IMR-90 (cell line): ENCODE measurements around the gene TENM3. TPM values are rescaled to one million over a fixed set of nuclear protein-coding genes. Genes with fewer than 3 reads are reported as not detected.

Source experiments
- ATAC-seq: fragments of 200-7000 bp; cut with Tn5 transposase; 2 replicates; pipeline ENCODE4 v1.9.1; 2020; ENCODE audit warnings: low read depth, mild to moderate bottlenecking, moderate library complexity
- BruUV-seq: library from RNA; stranded (reverse); fragments of 400-500 nt; replicated peaks from 2 replicates; lab custom pipeline; 2021; lab: Mats Ljungman, UMichigan
- CTCF ChIA-PET: fragments of 300-600 bp; formaldehyde crosslinking; extraction: SDS; loops from one replicate; lab custom pipeline; 2021; ENCODE audit warnings: antibody characterized with exemption; lab: Yijun Ruan, JAX
- POLR2A ChIA-PET: fragments of 300-600 bp; sonication (Branson Sonifier 250); formaldehyde crosslinking; loops from one replicate; lab custom pipeline; 2022; ENCODE audit warnings: antibody characterized with exemption; ENCODE audit not compliant: unreplicated experiment; lab: Charles Lee
- DNase-seq: peaks from one replicate; pipeline ENCODE4 v3.0.0; 2013
- H2AFZ ChIP-seq: replicated peaks from 2 replicates; pipeline ENCODE3; 2013; ENCODE audit warnings: low read length, mild to moderate bottlenecking; ENCODE audit not compliant: poor library complexity
- H2AK5ac ChIP-seq: 2 replicates; pipeline ENCODE4 v1.6.1; 2013; ENCODE audit warnings: low read depth, low read length, inconsistent platforms
- H2AK9ac ChIP-seq: replicated peaks from 2 replicates; pipeline ENCODE3; 2013; ENCODE audit warnings: mild to moderate bottlenecking, low read depth, low read length, moderate library complexity; ENCODE audit not compliant: poor library complexity
- H2BK120ac ChIP-seq: 2 replicates; pipeline ENCODE4 v1.6.1; 2013; ENCODE audit warnings: low read depth, low read length, inconsistent platforms
- H2BK15ac ChIP-seq: 3 replicates; pipeline ENCODE4 v1.6.1; 2013; ENCODE audit warnings: low read depth, low read length, inconsistent platforms
- H2BK20ac ChIP-seq: 2 replicates; pipeline ENCODE4 v1.6.1; 2013; ENCODE audit warnings: low read depth, mild to moderate bottlenecking, inconsistent platforms, low read length, moderate library complexity
- H2BK5ac ChIP-seq: 2 replicates; pipeline ENCODE4 v1.6.1; 2013; ENCODE audit warnings: mild to moderate bottlenecking, low read depth, low read length, inconsistent platforms; ENCODE audit not compliant: poor library complexity, severe bottlenecking
- H3K14ac ChIP-seq: replicated peaks from 2 replicates; pipeline ENCODE4 v1.6.1; 2013; ENCODE audit warnings: low read depth, low read length, inconsistent platforms
- H3K18ac ChIP-seq: 2 replicates; pipeline ENCODE4 v1.6.1; 2013; ENCODE audit warnings: low read depth, low read length, control low read depth
- H3K23ac ChIP-seq: 2 replicates; pipeline ENCODE4 v1.6.1; 2013; ENCODE audit warnings: low read depth, low read length, inconsistent platforms
- H3K27ac ChIP-seq: 2 replicates; pipeline ENCODE4 v1.5.1; 2013; ENCODE audit warnings: mild to moderate bottlenecking, control low read depth, low read length; ENCODE audit not compliant: insufficient read depth
- H3K27me3 ChIP-seq: 2 replicates; pipeline ENCODE4 v1.6.1; 2013; ENCODE audit warnings: low read length; ENCODE audit not compliant: control insufficient read depth, insufficient read depth
- H3K36me3 ChIP-seq: 2 replicates; pipeline ENCODE4 v1.6.1; 2013; ENCODE audit warnings: low read length, mixed read lengths; ENCODE audit not compliant: control insufficient read depth, insufficient read depth
- H3K4ac ChIP-seq: 2 replicates; pipeline ENCODE4 v1.6.1; 2013; ENCODE audit warnings: low read depth, low read length, inconsistent platforms
- H3K4me1 ChIP-seq: 2 replicates; pipeline ENCODE4 v1.6.1; 2013; ENCODE audit warnings: low read length, mixed read lengths; ENCODE audit not compliant: control insufficient read depth, insufficient read depth
- H3K4me2 ChIP-seq: 2 replicates; pipeline ENCODE4 v1.6.1; 2013; ENCODE audit warnings: low read depth, mild to moderate bottlenecking, control low read depth, low read length, moderate library complexity
- H3K4me3 ChIP-seq: 2 replicates; pipeline ENCODE4 v1.5.1; 2013; ENCODE audit warnings: low read depth, mild to moderate bottlenecking, control low read depth, low read length, moderate library complexity; ENCODE audit not compliant: insufficient read depth
- H3K56ac ChIP-seq: 2 replicates; pipeline ENCODE4 v1.6.1; 2013; ENCODE audit warnings: low read length, inconsistent platforms; ENCODE audit not compliant: insufficient read depth; ENCODE audit errors: extremely low read depth
- H3K79me1 ChIP-seq, 2 experiments: 2 replicates each; pipeline ENCODE4 v1.6.1; 2013; ENCODE audit warnings: low read length in 2 of 2, inconsistent platforms in 1 of 2, low read depth in 1 of 2
- H3K9ac ChIP-seq: 2 replicates; pipeline ENCODE4 v1.6.1; 2013; ENCODE audit warnings: low read depth, low read length, control low read depth
- H3K9me1 ChIP-seq: 2 replicates; pipeline ENCODE4 v1.6.1; 2013; ENCODE audit warnings: low read length, inconsistent platforms; ENCODE audit not compliant: insufficient read depth
- H3K9me3 ChIP-seq: 2 replicates; pipeline ENCODE4 v1.6.1; 2013; ENCODE audit warnings: low read length; ENCODE audit not compliant: control insufficient read depth, insufficient read depth
- H4K20me1 ChIP-seq: 2 replicates; pipeline ENCODE4 v1.6.1; 2013; ENCODE audit warnings: low read length, inconsistent platforms; ENCODE audit not compliant: insufficient read depth
- H4K5ac ChIP-seq: 2 replicates; pipeline ENCODE4 v1.6.1; 2013; ENCODE audit warnings: mild to moderate bottlenecking, low read depth, low read length, control low read depth
- H4K8ac ChIP-seq, 2 experiments: 2 replicates each; pipeline ENCODE4 v1.6.1; 2013; ENCODE audit warnings: low read depth in 2 of 2, low read length in 2 of 2, control low read depth in 1 of 2, inconsistent platforms in 1 of 2
- H4K91ac ChIP-seq: 2 replicates; pipeline ENCODE4 v1.6.1; 2013; ENCODE audit warnings: low read depth, low read length, inconsistent platforms; ENCODE audit not compliant: insufficient read depth
- CHD1 ChIP-seq: IDR thresholded peaks from 2 replicates; pipeline ENCODE4 v1.6.1; 2012; ENCODE audit warnings: low read depth, low read length, improper control_type of control experiment
- FOS ChIP-seq: fragments of 150-350 bp; IDR thresholded peaks from 2 replicates; pipeline ENCODE4 v1.6.1; 2016; ENCODE audit warnings: low read depth, low read length
- MXI1 ChIP-seq: IDR thresholded peaks from 2 replicates; pipeline ENCODE4 v1.6.1; 2012; ENCODE audit warnings: low read depth, mild to moderate bottlenecking, low read length, moderate library complexity, borderline replicate concordance
- NFE2L2 ChIP-seq: fragments of 150-350 bp; IDR thresholded peaks from 2 replicates; pipeline ENCODE4 v1.6.1; 2016; ENCODE audit warnings: low read depth, mild to moderate bottlenecking, low read length
- POLR2A ChIP-seq: IDR thresholded peaks from 2 replicates; pipeline ENCODE4 v1.6.1; 2012; ENCODE audit warnings: mild to moderate bottlenecking, low read depth, low read length
- RAD21 ChIP-seq: IDR thresholded peaks from 2 replicates; pipeline ENCODE4 v1.6.1; 2012; ENCODE audit warnings: low read length, improper control_type of control experiment
- RCOR1 ChIP-seq: IDR thresholded peaks from 2 replicates; pipeline ENCODE4 v1.6.1; 2012; ENCODE audit warnings: mild to moderate bottlenecking, low read length, improper control_type of control experiment; ENCODE audit not compliant: insufficient replicate concordance
- WGBS, 2 experiments: methylation state at CpG; one replicate each; pipeline versions ENCODE4 v1.1.5 to v1.1.7; 2013; ENCODE audit warnings: missing lambda C conversion rate in 2 of 2; ENCODE audit not compliant: insufficient read length in 1 of 2; ENCODE audit errors: extremely low coverage in 2 of 2; 5-methylcytosine and 5-hydroxymethylcytosine counted together
- dilution Hi-C: fragments of 300-500 bp; cut with HindIII; formaldehyde crosslinking; loops from one replicate; pipeline ENCODE4 v1.14.3; 2018; ENCODE audit warnings: low sequenced_read_pairs; ENCODE audit not compliant: unreplicated experiment
- in situ Hi-C: fragments of 300-500 bp; cut with MboI; formaldehyde crosslinking; loops from 3 replicates; pipeline ENCODE4 v1.14.3; 2019; ENCODE audit warnings: low sequenced_read_pairs, inconsistent platforms, mixed read lengths
- intact Hi-C: fragments of 100-400 bp; cut with micrococcal nuclease; formaldehyde crosslinking; loops from 2 replicates; pipeline ENCODE4 v1.10.0; 2022
- polyA plus RNA-seq, 3 experiments: library from polyadenylated mRNA; depleted of rRNA; stranded (reverse); fragments of >200 nt; gene quantifications; 2 replicates each; pipeline ENCODE4 v1.2.3, GENCODE V29; 2012; ENCODE audit warnings: low replicate concordance in 1 of 3
- total RNA-seq: library from RNA; depleted of rRNA; stranded (reverse); fragments of >200 nt; gene quantifications from 2 replicates; pipeline ENCODE4 v1.2.3, GENCODE V29; 2012
- TF ChIP-seq, protein P1 (sequence below): conservative IDR thresholded peaks from 2 replicates; pipeline ENCODE4 v1.5.1; 2012; ENCODE audit warnings: mild to moderate bottlenecking, low read depth, low read length, improper control_type of control experiment
- TF ChIP-seq, protein P2 (sequence below): fragments of 150-350 bp; IDR thresholded peaks from 2 replicates; pipeline ENCODE4 v1.6.1; 2016; ENCODE audit warnings: low read depth, mild to moderate bottlenecking, low read length, moderate library complexity, borderline replicate concordance

TENM3 gene
- total and polyA plus RNA-seq, 2 of the 4 experiments (the other 2 are of a cell fraction), result 29.9 to 173 TPM

DNA sequence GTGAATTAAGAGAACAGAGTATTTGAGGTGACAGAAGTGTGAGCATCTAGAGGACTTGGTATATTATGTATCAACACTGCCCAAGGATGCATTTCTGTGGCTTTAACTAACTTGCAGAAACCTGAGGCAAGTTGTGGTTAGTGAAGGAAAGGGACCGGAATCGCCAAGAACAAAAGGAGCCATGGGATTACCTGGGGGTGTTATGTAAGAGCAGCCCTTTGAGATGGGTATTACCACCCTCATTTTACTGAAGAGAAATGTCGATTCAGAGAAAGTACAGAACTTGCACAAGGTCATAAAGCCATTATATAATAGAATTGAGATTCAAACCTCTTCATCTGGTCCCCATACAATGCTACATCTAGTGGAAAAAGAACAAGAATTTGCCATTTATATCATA lies 14.3 kb downstream of the TENM3 start:
- POLR2A ChIA-PET, result no interaction called here
- no peak overlapping the region for H3K14ac ChIP-seq
- H3K4ac ChIP-seq, result no peak overlapping the region
- no peak overlapping the region for H2BK20ac ChIP-seq
- H3K36me3 ChIP-seq, result no peaks in the 10 kb centered on the region
- no peaks in the 10 kb centered on the region for H3K79me1 ChIP-seq
- no peak overlapping the region for H3K27ac ChIP-seq
- no peak for ATAC-seq
- CTCF ChIA-PET, result no interaction called here
- no peak overlapping the region for H4K5ac ChIP-seq
- no peaks in the 10 kb centered on the region for H3K4me1 ChIP-seq
- no peaks in the 10 kb centered on the region for H3K27me3 ChIP-seq
- H2AK9ac ChIP-seq, result no peak overlapping the region
- no peak overlapping the region for H2BK120ac ChIP-seq
- no peak overlapping the region for H3K18ac ChIP-seq
- DNase-seq, result no peak
- BruUV-seq, result no TSS peak
- no peak overlapping the region for H3K4me3 ChIP-seq
- no CpG with 5 or more reads among the region's 3 CpGs for WGBS, 2 experiments
- H2AFZ ChIP-seq, result no peak overlapping the region
- dilution Hi-C loops (no loop called here), intact Hi-C loops (no loop called here), in situ Hi-C loops (no loop called here)
- no peak overlapping the region for H3K56ac ChIP-seq
- H3K9ac ChIP-seq, result no peak overlapping the region
- no peak overlapping the region for H3K4me2 ChIP-seq
- no peaks in the 10 kb centered on the region for H4K20me1 ChIP-seq
- TF ChIP-seq, protein P1, sequence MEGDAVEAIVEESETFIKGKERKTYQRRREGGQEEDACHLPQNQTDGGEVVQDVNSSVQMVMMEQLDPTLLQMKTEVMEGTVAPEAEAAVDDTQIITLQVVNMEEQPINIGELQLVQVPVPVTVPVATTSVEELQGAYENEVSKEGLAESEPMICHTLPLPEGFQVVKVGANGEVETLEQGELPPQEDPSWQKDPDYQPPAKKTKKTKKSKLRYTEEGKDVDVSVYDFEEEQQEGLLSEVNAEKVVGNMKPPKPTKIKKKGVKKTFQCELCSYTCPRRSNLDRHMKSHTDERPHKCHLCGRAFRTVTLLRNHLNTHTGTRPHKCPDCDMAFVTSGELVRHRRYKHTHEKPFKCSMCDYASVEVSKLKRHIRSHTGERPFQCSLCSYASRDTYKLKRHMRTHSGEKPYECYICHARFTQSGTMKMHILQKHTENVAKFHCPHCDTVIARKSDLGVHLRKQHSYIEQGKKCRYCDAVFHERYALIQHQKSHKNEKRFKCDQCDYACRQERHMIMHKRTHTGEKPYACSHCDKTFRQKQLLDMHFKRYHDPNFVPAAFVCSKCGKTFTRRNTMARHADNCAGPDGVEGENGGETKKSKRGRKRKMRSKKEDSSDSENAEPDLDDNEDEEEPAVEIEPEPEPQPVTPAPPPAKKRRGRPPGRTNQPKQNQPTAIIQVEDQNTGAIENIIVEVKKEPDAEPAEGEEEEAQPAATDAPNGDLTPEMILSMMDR, result no peak
- TF ChIP-seq MXI1 (no peak), FOS (no peak), NFE2L2 (no peak), CHD1 (no peak), RAD21 (no peak), RCOR1 (no peak), POLR2A (no peak)
- TF ChIP-seq, protein P2, sequence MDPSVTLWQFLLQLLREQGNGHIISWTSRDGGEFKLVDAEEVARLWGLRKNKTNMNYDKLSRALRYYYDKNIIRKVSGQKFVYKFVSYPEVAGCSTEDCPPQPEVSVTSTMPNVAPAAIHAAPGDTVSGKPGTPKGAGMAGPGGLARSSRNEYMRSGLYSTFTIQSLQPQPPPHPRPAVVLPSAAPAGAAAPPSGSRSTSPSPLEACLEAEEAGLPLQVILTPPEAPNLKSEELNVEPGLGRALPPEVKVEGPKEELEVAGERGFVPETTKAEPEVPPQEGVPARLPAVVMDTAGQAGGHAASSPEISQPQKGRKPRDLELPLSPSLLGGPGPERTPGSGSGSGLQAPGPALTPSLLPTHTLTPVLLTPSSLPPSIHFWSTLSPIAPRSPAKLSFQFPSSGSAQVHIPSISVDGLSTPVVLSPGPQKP, result no peak
- no peak overlapping the region for H4K8ac ChIP-seq
- no peaks in the 10 kb centered on the region for H3K9me3 ChIP-seq
- H3K9me1 ChIP-seq, result no peaks in the 10 kb centered on the region
- H3K23ac ChIP-seq, result no peak overlapping the region
- H2BK5ac ChIP-seq, result no peak overlapping the region
- no peak overlapping the region for H2BK15ac ChIP-seq
- H4K91ac ChIP-seq, result no peak overlapping the region
- H2AK5ac ChIP-seq, result no peak overlapping the region
